ENCODE measurements around the gene GPR18. TPM values are rescaled to one million over a fixed set of nuclear protein-coding genes. Genes with fewer than 3 reads are reported as not detected.
"Not testable (repeated sequence)": the region's sequence is repeated elsewhere in the genome, so short reads cannot be mapped to it uniquely, and the experiment has no call there.

Gene GPR18
- total RNA-seq, 1 donor from 2014 or later: not detected

DNA sequence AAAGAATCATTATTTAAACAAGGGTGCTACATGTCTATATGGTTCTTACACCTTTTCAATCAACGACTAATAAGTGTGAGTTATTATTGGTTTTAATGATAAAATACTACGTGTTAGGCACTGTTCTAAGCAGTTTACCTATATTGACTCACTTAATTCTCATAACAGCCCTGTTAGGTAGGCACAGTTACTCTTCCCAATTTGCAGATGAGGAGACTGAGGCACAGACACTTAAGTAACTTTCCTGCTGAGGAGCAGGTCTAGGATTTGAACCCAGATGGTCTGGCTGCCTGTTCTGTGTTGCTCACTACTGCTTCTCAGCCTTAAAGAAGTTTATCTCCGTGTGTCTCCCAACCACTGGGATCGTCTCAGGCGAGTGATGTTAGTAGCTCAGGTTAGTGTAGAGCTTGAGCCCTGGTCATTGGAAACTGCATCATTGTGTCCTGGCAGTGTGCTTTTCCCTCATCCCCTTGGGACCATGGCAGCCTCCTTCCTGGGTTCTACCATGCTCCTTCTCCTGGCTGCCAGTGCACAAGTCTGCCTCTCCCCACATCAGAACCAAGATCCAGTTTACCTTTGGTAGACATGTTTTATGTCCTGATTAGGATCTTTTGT lies 46.7 kb downstream of the GPR18 start:
- DNase-seq (ENCODE audit: low spot score in 2 of 2): no peak
- no peaks in the 10 kb centered on the region for H3K27me3 ChIP-seq
- TF ChIP-seq CTCF (IDR thresholded peaks at IDR 0.05): no peak
- H3K36me3 ChIP-seq: peaks cover 0 to 4% of the 10 kb centered on the region in 2 donors
- no peak overlapping the region for H3K27ac ChIP-seq
- no peak overlapping the region for H3K4me3 ChIP-seq
- no peaks in the 10 kb centered on the region for H3K4me1 ChIP-seq
- H3K9me3 ChIP-seq: no peaks in the 10 kb centered on the region
- intact Hi-C loops (cut with DNase I): no loop called here

DNA sequence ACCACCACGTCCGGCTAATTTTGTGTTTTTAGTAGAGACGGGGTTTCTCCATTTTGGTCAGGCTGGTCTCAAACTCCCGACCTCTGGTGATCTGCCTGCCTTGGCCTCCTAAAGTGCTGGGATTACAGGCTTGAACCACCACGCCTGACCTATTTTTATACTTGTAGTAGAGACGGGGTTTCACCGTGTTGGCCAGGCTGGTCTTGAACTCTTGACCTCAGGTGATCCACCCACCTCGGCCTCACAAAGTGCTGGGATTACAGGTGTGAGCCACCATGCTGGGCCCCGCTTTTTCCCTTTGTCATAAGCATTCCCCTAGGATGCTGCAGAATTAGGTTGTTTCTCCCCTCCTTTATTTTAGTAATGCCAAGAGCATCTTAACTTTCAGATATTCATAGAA lies 47.6 kb downstream of the GPR18 start:
- H3K4me1 ChIP-seq; H3K4me3 ChIP-seq; H3K36me3 ChIP-seq; H3K9me3 ChIP-seq; DNase-seq (ENCODE audit: low spot score in 2 of 2); H3K27ac ChIP-seq; H3K27me3 ChIP-seq; intact Hi-C loops (cut with DNase I): not testable (repeated sequence)

- H3K36me3 ChIP-seq: no peaks in the 10 kb centered on the region
- DNase-seq (ENCODE audit: low spot score in 2 of 2): no peak
- no peak overlapping the region for H3K27ac ChIP-seq
- TF ChIP-seq CTCF (IDR thresholded peaks at IDR 0.05): no peak
- no peak overlapping the region for H3K4me3 ChIP-seq
- H3K4me1 ChIP-seq: no peaks in the 10 kb centered on the region
- no peaks in the 10 kb centered on the region for H3K27me3 ChIP-seq
- H3K9me3 ChIP-seq: no peaks in the 10 kb centered on the region
- intact Hi-C loops (cut with DNase I): no loop called here
Measured at GRCh38 chr13:99208845-99209527, 49.2 kb downstream of the GPR18 start.

GRCh38 chr13:99208185-99208584 lies 50.0 kb downstream of the GPR18 start:
- intact Hi-C loops (cut with DNase I): no loop called here
- no peak for TF ChIP-seq CTCF (IDR thresholded peaks at IDR 0.05)
- no peak for DNase-seq (ENCODE audit: low spot score in 2 of 2)

DNA sequence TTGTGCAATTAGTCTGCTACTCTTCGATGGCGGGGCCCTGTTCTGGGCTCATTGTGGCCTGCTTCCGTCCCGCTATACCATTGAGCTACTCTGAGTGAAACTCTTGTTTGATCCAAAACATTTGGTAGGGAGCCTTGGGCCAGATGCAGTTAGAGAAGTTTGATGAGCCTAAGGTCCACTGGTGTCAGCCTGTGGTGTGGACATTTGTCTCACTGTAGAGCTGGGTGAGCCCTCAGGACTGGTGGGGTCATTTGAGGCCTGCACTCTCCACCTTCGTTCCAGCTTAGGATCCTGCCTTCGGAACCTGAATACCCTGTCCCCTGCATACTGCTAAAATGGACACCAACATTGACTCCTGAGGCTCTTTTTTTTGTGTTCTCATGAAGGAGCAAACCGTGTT lies 50.7 kb downstream of the GPR18 start:
- TF ChIP-seq CTCF (IDR thresholded peaks at IDR 0.05): no peak
- no peak for DNase-seq (ENCODE audit: low spot score in 2 of 2)
- Histone ChIP-seq H3K27me3 (no peaks in the 10 kb centered on the region), H3K4me3 (no peak overlapping the region), H3K36me3 (no peaks in the 10 kb centered on the region), H3K9me3 (no peaks in the 10 kb centered on the region), H3K27ac (no peak overlapping the region), H3K4me1 (peaks cover 0 to 1% of the 10 kb centered on the region in 2 donors)
- intact Hi-C loops (cut with DNase I): no loop called here

More at GRCh38 chr13:99208185-99208584, 50.0 kb downstream of the GPR18 start:
- no peak overlapping the region for H3K4me3 ChIP-seq
- no peaks in the 10 kb centered on the region for H3K36me3 ChIP-seq
- H3K9me3 ChIP-seq: no peaks in the 10 kb centered on the region
- no peak overlapping the region for H3K27ac ChIP-seq
- H3K4me1 ChIP-seq: no peaks in the 10 kb centered on the region
- no peaks in the 10 kb centered on the region for H3K27me3 ChIP-seq

DNA sequence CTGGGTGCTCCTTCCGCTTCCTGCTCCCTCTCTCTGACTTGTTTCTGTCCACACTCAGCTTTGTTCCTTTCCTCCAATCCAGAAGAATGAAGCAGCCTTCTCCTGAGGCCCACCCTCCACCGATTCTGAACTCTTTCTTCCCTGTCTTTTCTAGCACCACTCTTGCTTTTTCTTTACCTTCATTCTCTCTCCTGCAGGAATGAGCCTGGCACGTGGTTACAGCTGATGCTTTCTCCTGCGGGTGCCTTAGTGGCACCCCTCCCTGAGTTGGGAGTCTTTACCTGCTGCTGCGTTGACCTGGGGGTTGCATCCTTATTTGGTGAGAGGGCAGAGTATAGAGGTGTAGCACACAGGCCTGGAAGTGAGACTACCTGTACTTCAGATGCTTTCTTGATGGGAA lies 51.3 kb downstream of the GPR18 start:
- TF ChIP-seq CTCF (IDR thresholded peaks at IDR 0.05): no peak
- Histone ChIP-seq H3K4me1 (peaks cover 0 to 3% of the 10 kb centered on the region in 2 donors), H3K27me3 (no peaks in the 10 kb centered on the region), H3K27ac (no peak overlapping the region), H3K9me3 (no peaks in the 10 kb centered on the region), H3K36me3 (no peaks in the 10 kb centered on the region), H3K4me3 (no peak overlapping the region)
- DNase-seq (ENCODE audit: low spot score in 2 of 2): no peak
- intact Hi-C loops (cut with DNase I): no loop called here

Measured in ascending aorta (tissue), 2 donors.